Occipital lobe (tissue), 2 donors: Measurements from ENCODE around the gene ETHE1. TPM values are rescaled to one million over a fixed set of nuclear protein-coding genes. Genes with fewer than 3 reads are reported as not detected.
A peak's percentile ranks its signal among the peaks of the same experiment; 100 is the strongest.

Source experiments
- DNase-seq: peaks from one replicate; lab custom pipeline; 2025; lab: John Stamatoyannopoulos, UW
- total RNA-seq: library from RNA; depleted of rRNA; stranded (reverse); fragments of >200 nt; gene quantifications from one replicate; pipeline ENCODE4 v1.2.3, GENCODE V29; 2014

The ETHE1 gene
- total RNA-seq, 1 donor from 2014 or later: 16.8 TPM

DNA sequence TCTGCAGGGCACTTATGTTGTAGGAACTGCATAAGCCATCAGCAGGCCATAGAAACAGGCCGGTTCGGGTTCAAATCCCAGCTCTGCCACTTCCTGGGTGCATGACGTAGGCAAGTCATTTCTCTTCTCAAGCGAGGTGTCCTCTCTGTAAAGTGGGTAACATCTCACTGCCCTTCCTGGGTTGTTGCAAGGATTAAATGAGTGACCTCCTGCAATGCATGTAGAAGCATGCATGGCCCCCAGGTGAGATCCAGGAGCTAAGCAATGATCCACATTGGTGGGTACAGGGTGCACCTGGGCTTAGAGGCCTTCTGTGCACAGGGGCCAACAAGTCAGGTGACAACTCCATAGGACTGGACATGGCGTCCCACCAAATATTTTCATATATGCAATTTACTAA lies 36.2 kb downstream of the ETHE1 start:
- no peak for DNase-seq

DNA sequence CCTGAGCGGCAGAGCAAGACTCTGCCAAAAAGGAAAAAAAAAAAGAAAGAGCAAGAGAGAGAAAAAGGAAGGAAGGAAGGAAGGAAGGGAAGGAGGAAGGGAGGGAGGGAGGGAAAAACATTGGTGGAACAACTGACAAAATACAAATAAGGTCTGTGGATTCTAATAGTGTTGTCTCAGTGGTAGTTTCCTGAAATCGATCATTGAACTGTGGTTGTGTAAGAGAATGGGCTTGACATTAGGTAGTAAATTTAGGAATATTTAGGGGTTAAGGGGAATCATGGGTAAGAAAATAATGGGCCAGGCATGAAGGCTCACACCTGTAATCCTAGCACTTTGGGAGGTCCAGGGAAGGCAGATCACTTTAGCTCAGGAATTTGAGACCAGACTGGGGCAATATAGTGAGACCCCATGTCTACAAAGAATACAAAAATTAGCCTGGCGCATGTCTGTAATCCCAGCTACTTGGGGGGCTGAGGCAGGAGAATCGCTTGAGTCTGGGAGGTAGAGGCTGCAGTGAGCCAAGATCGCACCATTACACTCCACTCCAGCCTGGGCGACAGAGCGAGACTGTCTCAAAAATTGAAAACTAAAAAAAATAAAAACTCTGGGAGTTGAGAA lies 36.9 kb downstream of the ETHE1 start:
- DNase-seq: no peak

DNA sequence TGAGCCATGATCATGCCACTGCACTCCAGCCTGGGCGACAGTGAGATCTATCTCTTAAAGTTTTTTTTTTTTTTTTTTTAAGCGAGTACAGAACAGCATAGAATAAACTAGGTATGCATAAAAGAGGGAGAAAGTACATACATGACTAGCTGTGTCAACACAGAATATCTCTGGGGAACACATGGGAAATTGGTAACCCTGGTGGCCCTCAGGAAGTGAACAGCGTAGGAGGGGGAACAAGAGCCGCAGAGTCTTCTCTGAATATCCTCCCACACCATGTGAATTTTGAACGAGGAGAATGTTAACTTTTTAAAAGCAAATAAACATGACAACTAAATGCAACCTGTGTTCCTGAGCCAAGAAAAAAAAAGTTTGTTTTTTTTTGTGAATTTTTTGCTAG lies 37.7 kb downstream of the ETHE1 start:
- no peak for DNase-seq

DNA sequence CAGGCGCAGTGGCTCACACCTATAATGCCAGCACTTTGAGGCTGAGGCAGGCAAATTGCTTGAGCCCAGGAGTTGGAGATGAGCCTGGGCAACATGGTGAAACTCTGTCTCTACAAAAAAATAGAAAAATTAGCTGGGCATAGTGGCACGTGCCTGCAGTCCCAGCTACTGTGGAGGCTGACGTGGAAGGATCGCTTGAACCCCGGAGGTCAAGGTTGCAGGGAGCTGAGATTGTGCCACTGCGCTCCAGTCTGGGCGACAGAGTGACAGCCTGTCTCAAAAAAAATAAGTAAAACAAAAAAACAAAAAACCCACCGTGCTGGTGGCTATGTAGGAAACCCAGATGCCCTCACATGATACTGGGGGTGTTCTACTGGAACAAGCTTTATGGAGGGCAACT lies 38.8 kb downstream of the ETHE1 start:
- DNase-seq: no peak

DNA sequence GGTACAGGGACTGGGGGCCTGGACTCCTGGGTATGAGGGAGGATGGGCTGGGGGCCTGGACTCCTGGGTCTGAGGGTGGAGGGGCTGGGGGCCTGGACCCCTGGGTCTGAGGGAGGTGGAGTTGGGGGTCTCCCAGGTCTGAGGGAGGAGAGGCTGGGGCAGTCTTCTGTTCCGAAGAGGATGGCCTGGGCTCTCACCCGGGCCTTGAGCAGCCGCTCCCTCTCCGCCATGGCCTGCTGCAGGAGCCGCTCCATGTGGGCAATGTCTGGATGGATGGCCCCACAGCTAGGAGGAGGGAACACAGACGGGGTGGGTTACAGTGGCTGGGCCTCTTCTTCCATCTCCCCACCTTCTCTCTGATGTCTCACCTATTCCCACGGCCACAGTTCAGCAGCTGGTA lies 40.6 kb downstream of the ETHE1 start:
- no peak for DNase-seq

DNA sequence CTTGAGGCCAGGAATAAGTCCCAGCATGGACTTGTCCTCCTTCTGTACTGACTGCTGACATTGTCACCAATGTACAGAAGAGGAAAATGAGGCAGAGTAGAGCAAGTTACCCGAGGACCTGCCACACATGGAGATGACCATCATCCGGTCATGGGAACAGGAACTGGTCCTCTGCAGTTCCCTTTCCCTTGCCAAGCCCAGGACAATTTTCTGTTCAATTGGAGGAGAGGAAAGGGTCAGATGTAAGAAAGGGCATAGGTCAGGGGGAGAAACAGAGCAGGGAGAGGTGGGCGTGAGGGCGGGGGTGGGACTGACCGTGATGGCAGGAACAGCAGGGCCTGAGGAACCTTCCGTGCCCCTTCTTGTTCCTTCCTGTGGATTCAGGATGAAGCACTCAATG lies 41.0 kb downstream of the ETHE1 start:
- DNase-seq: no peak

DNA sequence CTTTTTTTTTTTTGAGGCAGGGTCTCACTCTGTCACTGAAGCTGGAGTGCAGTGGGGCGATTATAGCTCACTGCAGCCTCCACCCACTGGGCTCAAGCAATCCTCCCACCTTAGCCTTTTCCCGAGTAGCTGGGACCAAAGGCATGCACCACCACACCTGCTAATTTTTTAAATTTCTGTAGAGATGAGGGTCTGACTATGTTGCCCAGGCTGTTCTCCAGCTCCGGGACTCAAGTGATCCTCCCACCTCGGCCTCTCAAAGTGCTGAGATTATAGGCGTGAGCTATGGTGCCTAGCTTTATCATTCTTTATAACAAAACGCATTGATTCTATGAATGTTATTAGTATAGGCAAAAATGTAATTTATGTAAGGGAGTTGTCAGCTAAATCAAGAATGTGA lies 43.7 kb downstream of the ETHE1 start:
- DNase-seq: no peak

DNA sequence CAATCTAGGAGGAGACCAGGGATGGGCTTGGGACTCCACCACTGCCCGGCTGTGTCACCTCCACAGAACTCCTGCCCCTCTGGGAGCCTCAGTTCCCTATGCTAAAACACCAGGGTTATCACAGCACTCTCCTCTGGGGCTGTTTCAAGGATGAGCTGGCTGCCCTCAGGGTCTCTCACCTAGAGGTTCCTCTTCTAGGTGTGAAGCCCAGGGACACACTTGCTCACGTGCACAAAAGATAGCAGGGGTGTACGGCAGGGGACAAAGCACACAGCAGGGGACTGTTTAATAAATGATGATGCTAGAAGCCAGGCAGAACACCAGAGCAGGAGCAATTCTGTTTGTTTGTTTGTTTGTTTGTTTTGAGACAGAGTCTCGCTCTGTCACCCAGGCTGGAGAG lies 44.8 kb downstream of the ETHE1 start:
- DNase-seq: no peak

DNA sequence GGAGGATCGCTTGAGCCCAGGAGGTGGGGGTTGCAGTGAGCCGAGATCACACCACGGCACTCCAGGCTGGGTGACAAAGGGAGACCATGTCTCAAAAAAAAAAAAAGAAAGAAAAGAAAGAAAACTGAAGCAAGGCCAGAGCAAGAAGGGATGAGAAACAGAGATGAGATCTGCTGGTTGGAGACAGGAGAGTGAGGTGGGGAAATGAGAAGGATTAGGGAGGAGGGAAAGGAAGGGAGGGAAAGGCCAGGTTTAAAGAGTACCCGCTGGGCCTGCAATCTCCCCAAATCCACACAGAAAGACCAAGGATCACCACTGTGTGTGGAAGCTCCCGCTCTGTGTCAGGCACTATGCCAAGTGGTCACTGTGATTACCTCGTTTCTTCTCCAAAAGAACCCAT lies 45.3 kb downstream of the ETHE1 start:
- DNase-seq: no peak

DNA sequence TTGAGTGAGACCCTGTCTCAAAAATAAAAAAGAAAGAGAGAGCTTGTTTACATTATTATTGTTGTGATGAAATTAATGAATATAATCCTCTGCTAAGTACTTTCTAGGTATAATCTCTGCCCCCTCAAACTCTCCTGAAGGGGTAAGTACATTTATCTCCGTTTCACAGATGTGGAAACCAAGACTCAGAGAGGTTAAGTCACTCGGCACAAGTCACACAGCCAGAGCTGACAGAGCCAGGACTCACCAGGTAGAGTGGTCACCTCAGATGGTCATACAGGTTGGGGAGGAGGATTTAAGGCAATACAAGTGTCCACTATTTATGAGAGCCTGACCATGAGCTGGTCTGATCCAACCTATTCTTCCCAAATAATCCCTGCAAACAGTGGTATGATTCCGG lies 46.4 kb downstream of the ETHE1 start:
- no peak for DNase-seq

DNA sequence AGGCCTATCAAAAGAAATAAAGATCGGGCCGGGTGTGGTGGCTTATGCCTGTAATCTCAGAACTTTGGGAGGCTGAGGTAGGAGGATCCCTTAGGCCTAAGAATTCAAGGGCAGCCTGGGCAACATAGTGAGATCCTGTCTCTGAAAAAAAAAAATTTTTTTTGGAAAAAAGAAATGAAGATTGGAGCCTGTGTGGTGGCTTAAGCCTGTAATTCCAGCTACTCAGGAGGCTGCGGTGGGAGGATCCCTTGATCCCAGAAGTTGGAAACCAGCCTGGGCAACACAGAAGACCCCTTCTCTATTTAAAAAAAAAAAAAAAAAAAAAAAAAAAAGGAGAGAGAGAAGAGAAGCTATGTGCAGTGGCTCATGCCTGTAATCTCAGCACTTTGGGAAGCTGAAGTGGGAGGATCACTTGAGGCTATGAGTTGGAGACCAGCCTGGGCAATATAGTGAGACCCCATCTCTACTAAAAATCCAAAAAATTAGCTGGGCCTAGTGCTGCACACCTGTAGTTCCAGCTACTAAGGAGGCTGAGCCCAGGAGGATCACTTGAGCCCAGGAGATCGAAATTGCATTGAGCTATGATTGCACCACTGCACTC lies 46.9 kb downstream of the ETHE1 start:
- DNase-seq: no peak

DNA sequence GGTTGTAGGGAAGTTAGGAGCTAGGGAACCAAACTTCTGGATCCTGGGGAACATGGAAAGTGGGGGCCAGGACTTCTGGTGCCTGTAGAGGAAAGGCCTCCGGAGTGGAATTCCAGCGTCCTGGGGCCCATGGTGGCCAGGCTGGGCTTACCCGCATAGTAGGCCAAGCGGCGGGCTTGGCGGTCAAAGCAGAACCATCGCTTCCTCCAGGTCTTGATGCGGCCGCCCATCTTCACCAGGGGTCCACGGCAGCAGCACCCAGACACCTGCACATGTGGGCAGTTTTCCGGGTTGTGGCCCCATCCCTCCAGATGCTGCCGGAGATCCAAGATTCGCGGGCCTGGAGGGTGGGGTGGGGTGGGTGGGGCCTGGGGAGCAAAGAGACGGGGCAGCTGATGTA lies 47.8 kb downstream of the ETHE1 start:
- no peak for DNase-seq

DNA sequence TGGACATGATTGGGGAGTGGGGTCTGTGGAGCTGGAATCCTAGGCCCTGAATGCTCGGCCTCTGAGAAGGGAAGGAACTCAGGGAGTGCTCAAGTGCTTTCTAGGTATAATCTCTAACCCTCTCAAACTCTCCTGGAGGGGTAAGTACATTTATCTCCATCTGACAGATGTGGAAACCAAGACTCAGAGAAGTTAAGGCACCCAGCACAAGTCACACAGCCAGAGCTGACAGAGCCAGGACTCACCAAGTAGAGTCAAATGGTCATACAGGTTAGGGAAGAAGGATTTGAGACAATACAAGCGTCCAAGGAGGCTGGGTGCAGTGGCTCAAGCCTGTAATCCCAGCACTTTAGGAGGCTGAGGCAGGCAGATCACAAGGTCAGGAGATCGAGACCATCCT lies 48.7 kb downstream of the ETHE1 start:
- no peak for DNase-seq

DNA sequence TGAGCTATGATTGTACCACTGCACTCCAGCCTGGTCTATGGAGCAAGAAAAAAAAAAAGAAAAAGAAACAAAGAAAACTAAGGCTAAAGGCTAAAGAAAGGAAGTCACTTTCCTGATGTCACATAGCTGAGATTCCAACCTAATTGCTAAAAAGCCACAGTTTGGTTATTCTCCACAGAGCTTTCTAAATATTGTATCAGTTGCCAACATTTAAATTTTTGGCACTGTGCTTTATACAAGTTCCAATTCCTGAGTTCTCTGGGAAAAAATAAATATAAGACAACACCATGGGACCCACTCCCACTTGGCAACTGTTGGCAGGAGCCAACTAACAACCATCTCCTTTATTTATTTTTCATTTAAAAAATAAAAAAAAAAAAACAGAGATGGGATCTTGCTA lies 50.4 kb downstream of the ETHE1 start:
- no peak for DNase-seq

DNA sequence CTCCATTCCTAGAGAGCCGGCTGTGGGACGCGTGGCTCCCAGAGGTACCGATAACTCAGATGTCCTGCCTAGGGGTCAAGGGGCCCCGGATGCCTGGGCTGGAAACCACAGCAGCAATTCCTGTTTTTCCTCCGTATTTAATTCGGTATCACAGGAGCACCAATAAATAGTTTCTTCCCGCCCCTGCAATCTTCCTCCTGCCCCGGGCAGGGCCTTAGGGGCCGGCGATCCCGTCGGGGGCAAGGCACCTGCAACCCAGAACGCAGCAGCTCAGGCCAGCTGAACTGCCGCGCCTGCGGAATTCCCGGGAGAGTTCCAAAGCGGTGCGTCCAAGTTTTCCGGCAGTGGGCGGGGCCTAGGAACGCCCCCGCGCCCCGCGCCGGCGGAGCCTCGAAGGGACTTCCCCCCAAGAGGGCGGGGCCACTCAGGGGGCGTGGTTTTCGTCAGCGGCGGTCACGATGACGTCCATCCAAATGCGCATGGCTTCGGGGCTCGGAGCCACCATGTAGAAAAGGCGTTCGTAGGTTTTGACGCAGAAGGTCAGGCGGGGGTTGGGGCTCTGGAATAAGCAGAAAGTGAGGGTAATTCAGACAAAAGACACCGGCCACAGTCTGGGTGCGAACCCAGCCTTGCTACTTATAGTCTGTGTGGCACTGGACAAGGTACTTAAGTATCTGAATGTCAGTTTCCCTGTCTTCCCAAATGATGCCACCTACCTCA lies 51.9 kb downstream of the ETHE1 start:
- DNase-seq: peak; percentile 77

DNA sequence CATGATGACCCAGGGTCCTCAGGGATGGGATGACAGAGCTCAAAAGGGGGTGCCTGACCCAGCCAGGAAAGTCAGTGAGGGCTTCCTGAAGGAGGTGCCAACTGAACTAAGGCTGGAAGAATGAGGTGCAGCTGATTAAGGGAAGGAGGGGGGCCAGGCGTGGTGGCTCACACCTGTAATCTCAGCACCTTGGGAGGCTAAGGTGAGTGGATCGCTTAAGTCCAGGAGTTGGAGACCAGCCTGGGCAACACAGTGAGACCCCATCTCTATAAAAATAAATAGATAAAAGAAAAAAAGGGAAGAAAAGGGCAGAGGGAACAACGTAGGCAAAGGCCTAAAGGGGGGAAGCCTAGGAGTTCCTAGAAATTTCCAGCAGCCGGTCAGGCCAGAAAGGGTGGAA lies 52.5 kb downstream of the ETHE1 start:
- DNase-seq: no peak

DNA sequence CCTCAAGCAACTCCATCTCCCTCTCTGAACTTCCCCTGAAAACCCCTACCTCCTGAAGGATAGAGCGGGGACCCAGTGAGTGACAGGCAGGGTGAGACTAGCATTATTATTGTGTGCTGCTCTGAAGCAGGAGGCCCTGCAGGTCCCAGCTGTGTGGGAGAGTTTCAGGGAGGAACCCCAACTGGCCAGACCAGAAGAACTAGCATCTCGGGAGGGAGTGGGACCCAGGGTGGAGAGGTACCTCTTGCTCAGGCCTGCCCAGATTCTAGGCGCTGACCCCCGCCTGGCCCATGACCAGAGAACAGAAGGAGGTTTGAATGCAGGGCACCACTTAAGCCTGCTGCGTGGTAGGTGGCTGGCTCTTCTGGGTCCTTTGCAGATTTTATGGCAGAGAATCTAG lies 55.9 kb downstream of the ETHE1 start:
- no peak for DNase-seq

DNA sequence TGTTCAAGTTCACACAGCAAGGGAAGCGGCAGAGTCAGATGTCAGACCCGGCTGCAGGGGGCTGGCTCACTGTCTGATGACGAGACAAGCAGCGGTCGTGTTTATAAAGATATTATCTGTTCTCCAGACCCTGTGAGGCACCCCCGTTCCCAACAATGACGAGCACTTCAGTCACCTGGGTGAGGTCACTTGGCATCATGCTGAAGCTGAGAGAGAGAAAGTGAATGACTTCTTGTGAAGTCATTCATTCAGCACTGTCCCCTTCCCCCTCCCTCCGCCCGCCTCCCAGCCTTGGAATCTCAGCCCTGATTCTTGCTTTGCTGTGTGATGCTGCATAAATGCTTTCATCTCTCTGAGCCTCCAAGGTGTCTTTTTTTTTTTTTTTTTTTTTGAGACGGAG lies 56.7 kb downstream of the ETHE1 start:
- no peak for DNase-seq

DNA sequence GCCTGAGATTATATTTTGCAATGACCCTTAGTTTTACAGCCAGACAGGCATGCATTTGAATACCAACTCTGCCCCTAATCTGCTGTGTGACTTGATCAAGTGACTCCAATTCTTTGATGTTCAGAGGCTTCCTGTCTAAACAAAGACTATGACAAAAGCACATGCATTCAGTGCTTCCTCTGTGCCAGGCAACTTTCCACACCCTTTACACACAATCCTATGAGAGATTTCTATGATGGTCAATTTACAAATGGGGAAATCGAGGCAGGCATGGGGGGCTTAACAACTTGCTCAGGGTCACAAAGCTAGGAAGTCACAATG lies 57.9 kb downstream of the ETHE1 start:
- DNase-seq: no peak

DNA sequence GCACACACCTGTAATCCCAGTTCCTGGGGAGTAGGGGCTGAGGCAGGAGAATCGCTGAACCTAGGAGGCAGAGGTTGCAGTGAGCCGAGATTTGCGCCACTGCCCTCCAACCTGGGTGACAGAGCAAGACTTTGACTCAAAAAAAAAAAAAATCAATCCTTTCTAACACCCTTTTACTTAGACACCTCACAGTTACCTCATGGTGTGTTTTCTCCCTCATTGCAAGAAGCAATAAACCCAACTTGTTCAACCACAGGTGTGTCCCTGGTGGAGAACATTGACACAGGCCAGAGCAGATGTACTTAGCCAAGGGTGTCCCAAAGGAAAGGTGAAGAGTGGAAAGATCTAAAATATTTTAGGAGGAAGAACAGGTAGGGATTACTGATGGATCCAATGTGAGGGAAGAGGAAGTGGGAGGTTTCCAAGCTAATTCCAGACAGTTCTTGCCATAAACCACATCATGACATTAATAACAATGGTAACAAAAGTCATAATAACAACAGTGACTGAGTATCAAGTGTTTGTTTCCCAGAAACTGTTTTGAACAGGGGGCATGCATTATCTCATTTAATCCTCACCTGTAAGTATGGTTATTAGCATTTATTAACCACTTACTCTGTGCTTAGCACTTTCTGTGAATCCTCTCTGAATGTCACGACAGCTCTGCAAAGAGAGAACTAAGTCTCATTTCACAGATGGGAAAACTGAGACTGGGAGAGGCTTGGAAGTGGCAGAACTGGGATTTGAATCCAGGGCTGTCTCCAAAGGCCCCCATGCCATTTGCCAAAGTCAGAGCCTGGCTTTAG lies 58.4 kb downstream of the ETHE1 start:
- DNase-seq: no peak

DNA sequence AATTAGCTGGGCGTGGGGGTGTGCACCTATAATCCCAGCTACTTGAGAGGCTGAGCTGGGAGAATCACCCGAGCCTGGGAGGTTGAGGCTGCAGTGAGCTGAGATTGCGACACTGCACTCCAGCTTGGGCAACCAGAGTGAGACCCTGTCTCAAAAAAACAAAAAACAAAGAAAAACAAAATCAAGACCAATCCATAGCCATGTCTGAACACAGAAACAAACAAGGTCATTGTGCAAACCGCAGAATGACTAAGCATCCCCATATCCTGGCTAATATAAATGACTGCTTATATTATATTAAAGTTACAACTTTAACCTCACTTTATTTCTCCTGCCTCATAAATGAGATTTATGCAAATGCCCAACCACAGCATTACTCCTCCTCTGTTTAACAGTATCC lies 59.3 kb downstream of the ETHE1 start:
- DNase-seq: no peak

DNA sequence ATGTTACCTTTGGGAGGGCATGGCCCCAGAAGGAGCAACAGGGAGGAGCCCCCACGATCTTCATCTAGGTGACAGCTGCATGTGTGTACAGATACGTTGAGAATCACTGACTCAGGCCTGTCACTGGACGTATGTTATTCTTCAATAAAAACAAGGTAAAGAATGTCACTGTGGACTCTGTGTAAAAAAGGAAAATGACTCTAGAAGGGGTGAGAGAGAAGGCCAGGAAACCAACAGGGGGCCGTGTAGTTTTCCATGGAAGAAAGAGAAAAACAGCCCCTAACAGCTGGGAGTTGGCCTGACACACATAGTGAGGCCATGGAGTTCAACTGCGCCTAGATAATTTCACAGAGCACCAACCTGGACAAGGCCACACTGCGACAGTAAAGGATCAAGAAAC lies 59.7 kb downstream of the ETHE1 start:
- no peak for DNase-seq

DNA sequence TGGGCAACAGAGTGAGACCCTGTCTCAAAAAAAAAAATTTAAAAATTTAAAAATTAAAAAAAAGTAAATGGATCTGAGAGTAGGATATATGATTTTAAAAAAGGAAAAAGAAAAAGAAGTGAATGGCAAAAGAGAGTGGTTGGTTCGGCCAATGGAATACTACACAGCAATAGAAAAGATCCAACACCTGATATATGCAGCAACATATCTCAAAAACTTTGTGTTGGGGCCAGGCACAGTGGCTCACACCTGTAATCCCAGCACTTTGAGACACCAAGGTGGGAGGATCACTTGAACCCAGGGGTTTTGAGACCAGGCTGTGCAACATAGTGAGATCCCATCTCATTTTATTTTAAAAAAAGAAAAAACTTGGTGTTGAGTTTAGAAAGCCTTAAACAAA lies 60.2 kb downstream of the ETHE1 start:
- DNase-seq: no peak
